ENCODE data around the gene OR8I2.

GRCh38 chr11:56089697-56090096 is 3.4 kb upstream of the OR8I2 start:
- TF ChIP-seq MAX (IDR thresholded peaks at IDR 0.05; ENCODE audit: low read depth, low read length), result no peak
- no peak for TF ChIP-seq CTCF (IDR thresholded peaks at IDR 0.05; ENCODE audit: low read depth, low read length)
